Neural progenitor cell (in vitro differentiated cells): ENCODE data around the gene AQP3. TPM values are rescaled to one million over a fixed set of nuclear protein-coding genes. Genes with fewer than 3 reads are reported as not detected.

ENCODE experiments used
- DNase-seq: peaks from one replicate; pipeline ENCODE4 v3.0.0-alpha.2; 2016; ENCODE audit warnings: low spot score
- H2AFZ ChIP-seq: fragments of 200-600 bp; sonication (generic); replicated peaks from 2 replicates; pipeline ENCODE4 v1.6.1; 2016; ENCODE audit warnings: antibody characterized with exemption
- H3F3A ChIP-seq: fragments of 200-600 bp; sonication (generic); 2 replicates; pipeline ENCODE4 v1.6.1; 2016; ENCODE audit warnings: antibody characterized with exemption, low read depth
- H3K27ac ChIP-seq: fragments of 200-600 bp; sonication (generic); 2 replicates; pipeline ENCODE4 v1.5.1; 2016; ENCODE audit warnings: mild to moderate bottlenecking
- H3K27me3 ChIP-seq: fragments of 200-600 bp; sonication (generic); 2 replicates; pipeline ENCODE4 v1.6.1; 2016; ENCODE audit warnings: mild to moderate bottlenecking, moderate library complexity
- H3K36me3 ChIP-seq: fragments of 200-600 bp; sonication (generic); 2 replicates; pipeline ENCODE4 v1.5.1; 2016
- H3K4me1 ChIP-seq: fragments of 200-600 bp; sonication (generic); 2 replicates; pipeline ENCODE4 v1.6.1; 2016; ENCODE audit warnings: mixed run types
- H3K4me2 ChIP-seq: fragments of 200-600 bp; sonication (generic); 2 replicates; pipeline ENCODE4 v1.6.1; 2016
- H3K4me3 ChIP-seq: fragments of 200-600 bp; sonication (generic); 2 replicates; pipeline ENCODE4 v1.5.1; 2016
- H3K79me2 ChIP-seq: fragments of 200-600 bp; sonication (generic); 2 replicates; pipeline ENCODE4 v1.6.1; 2016; ENCODE audit warnings: low read depth
- H3K9ac ChIP-seq: fragments of 200-600 bp; sonication (generic); 2 replicates; pipeline ENCODE4 v1.6.1; 2016
- H3K9me3 ChIP-seq: fragments of 200-600 bp; sonication (generic); 2 replicates; pipeline ENCODE4 v1.5.1; 2016; ENCODE audit warnings: low read depth
- H4K20me1 ChIP-seq: fragments of 200-600 bp; sonication (generic); 2 replicates; pipeline ENCODE4 v1.6.1; 2016; ENCODE audit warnings: low read depth
- H3K27ac Mint-ChIP-seq: 3 replicates; pipeline ENCODE4 v1.8.0; 2021; ENCODE audit warnings: mixed read lengths
- H3K27me3 Mint-ChIP-seq: 2 replicates; pipeline ENCODE4 v1.8.0; 2022; ENCODE audit warnings: low read depth, mild to moderate bottlenecking, inconsistent platforms, moderate library complexity, mixed read lengths; ENCODE audit not compliant: insufficient read depth
- H3K36me3 Mint-ChIP-seq: 3 replicates; pipeline ENCODE4 v1.8.0; 2021; ENCODE audit warnings: mixed read lengths
- H3K4me1 Mint-ChIP-seq: 3 replicates; pipeline ENCODE4 v1.8.0; 2021; ENCODE audit warnings: mixed read lengths
- H3K4me3 Mint-ChIP-seq: 3 replicates; pipeline ENCODE4 v1.8.0; 2021; ENCODE audit warnings: mild to moderate bottlenecking, moderate library complexity, mixed read lengths
- H3K9me3 Mint-ChIP-seq: 3 replicates; pipeline ENCODE4 v1.8.0; 2020; ENCODE audit warnings: mixed read lengths
- EZH2 ChIP-seq: fragments of 200-600 bp; sonication (generic); IDR thresholded peaks from 2 replicates; pipeline ENCODE4 v1.6.1; 2017; ENCODE audit warnings: antibody characterized with exemption, mild to moderate bottlenecking, moderate library complexity
- EZH2phosphoT487 ChIP-seq: fragments of 200-600 bp; sonication (generic); IDR thresholded peaks from 2 replicates; pipeline ENCODE4 v1.6.1; 2017; ENCODE audit warnings: antibody characterized with exemption
- total RNA-seq: library from RNA; depleted of rRNA; stranded (reverse); fragments of >200 nt; gene quantifications from 2 replicates; pipeline ENCODE4 v1.2.3, GENCODE V29; 2015; ENCODE audit warnings: low replicate concordance
- TF ChIP-seq, protein P1 (sequence below): fragments of 200-600 bp; sonication (generic); IDR thresholded peaks from 2 replicates; pipeline ENCODE4 v1.5.1; 2017; ENCODE audit warnings: antibody characterized with exemption, mild to moderate bottlenecking

Gene AQP3
- total RNA-seq, 1 donor from 2014 or later: 0.45 TPM

- Histone ChIP-seq H2AFZ (no peak overlapping the region), H3K27me3 (no peaks in the 10 kb centered on the region), H3K4me3 (no peak overlapping the region), H3K4me1 (no peaks in the 10 kb centered on the region), H4K20me1 (no peaks in the 10 kb centered on the region), H3K27ac (no peak overlapping the region), H3K79me2 (no peaks in the 10 kb centered on the region), H3K36me3 (no peaks in the 10 kb centered on the region), H3K9me3 (no peaks in the 10 kb centered on the region), H3K9ac (no peak overlapping the region), H3F3A (no peaks in the 10 kb centered on the region), H3K4me2 (no peak overlapping the region)
- DNase-seq: no peak
- H3K4me3 Mint-ChIP-seq: no peak overlapping the region
- no peak overlapping the region for H3K27ac Mint-ChIP-seq
- no peaks in the 10 kb centered on the region for H3K36me3 Mint-ChIP-seq
- TF ChIP-seq EZH2phosphoT487 (no peak), EZH2 (no peak)
- TF ChIP-seq, protein P1, sequence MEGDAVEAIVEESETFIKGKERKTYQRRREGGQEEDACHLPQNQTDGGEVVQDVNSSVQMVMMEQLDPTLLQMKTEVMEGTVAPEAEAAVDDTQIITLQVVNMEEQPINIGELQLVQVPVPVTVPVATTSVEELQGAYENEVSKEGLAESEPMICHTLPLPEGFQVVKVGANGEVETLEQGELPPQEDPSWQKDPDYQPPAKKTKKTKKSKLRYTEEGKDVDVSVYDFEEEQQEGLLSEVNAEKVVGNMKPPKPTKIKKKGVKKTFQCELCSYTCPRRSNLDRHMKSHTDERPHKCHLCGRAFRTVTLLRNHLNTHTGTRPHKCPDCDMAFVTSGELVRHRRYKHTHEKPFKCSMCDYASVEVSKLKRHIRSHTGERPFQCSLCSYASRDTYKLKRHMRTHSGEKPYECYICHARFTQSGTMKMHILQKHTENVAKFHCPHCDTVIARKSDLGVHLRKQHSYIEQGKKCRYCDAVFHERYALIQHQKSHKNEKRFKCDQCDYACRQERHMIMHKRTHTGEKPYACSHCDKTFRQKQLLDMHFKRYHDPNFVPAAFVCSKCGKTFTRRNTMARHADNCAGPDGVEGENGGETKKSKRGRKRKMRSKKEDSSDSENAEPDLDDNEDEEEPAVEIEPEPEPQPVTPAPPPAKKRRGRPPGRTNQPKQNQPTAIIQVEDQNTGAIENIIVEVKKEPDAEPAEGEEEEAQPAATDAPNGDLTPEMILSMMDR: no peak
- H3K4me1 Mint-ChIP-seq: peaks cover 24% of the 10 kb centered on the region
- H3K27me3 Mint-ChIP-seq: peaks cover 11% of the 10 kb centered on the region
- H3K9me3 Mint-ChIP-seq: no peaks in the 10 kb centered on the region
These were observed 7.7 kb downstream of the AQP3 start for GRCh38 chr9:33439731-33440130.

- no peak for TF ChIP-seq EZH2
- TF ChIP-seq, protein P1: no peak
- no peak for TF ChIP-seq EZH2phosphoT487
- Mint-ChIP-seq H3K27ac (no peak overlapping the region), H3K4me1 (peaks cover 28% of the 10 kb centered on the region), H3K9me3 (no peaks in the 10 kb centered on the region), H3K4me3 (no peak overlapping the region), H3K27me3 (peaks cover 11% of the 10 kb centered on the region), H3K36me3 (no peaks in the 10 kb centered on the region)
- H2AFZ ChIP-seq: no peak overlapping the region
- H3K9me3 ChIP-seq: no peaks in the 10 kb centered on the region
- no peak overlapping the region for H3K27ac ChIP-seq
- H3K79me2 ChIP-seq: no peaks in the 10 kb centered on the region
- no peak overlapping the region for H3K4me3 ChIP-seq
- no peak overlapping the region for H3K9ac ChIP-seq
- no peaks in the 10 kb centered on the region for H3K36me3 ChIP-seq
- no peaks in the 10 kb centered on the region for H3K4me1 ChIP-seq
- H3K27me3 ChIP-seq: no peaks in the 10 kb centered on the region
- H4K20me1 ChIP-seq: no peaks in the 10 kb centered on the region
- no peak for DNase-seq
- no peaks in the 10 kb centered on the region for H3F3A ChIP-seq
- H3K4me2 ChIP-seq: no peak overlapping the region
These were observed 8.3 kb downstream of the AQP3 start for GRCh38 chr9:33438926-33439680.

GRCh38 chr9:33437898-33438297 lies 9.5 kb downstream of the AQP3 start:
- no peak overlapping the region for H3K4me2 ChIP-seq
- no peak for DNase-seq
- no peaks in the 10 kb centered on the region for H3K9me3 ChIP-seq
- no peaks in the 10 kb centered on the region for H3K36me3 Mint-ChIP-seq
- H3K4me1 Mint-ChIP-seq: peaks cover 21% of the 10 kb centered on the region
- H3F3A ChIP-seq: no peaks in the 10 kb centered on the region
- H3K27ac ChIP-seq: no peak overlapping the region
- no peaks in the 10 kb centered on the region for H3K79me2 ChIP-seq
- no peaks in the 10 kb centered on the region for H4K20me1 ChIP-seq
- H3K27me3 Mint-ChIP-seq: peaks cover 11% of the 10 kb centered on the region
- H3K9ac ChIP-seq: no peak overlapping the region
- H3K4me3 Mint-ChIP-seq: no peak overlapping the region
- H3K27me3 ChIP-seq: no peaks in the 10 kb centered on the region
- no peak overlapping the region for H3K27ac Mint-ChIP-seq
- no peak for TF ChIP-seq EZH2phosphoT487
- TF ChIP-seq EZH2: no peak
- TF ChIP-seq, protein P1: no peak
- no peak overlapping the region for H3K4me3 ChIP-seq
- no peak overlapping the region for H2AFZ ChIP-seq
- H3K4me1 ChIP-seq: no peaks in the 10 kb centered on the region
- no peaks in the 10 kb centered on the region for H3K36me3 ChIP-seq
- H3K9me3 Mint-ChIP-seq: no peaks in the 10 kb centered on the region
